Caco-2 (cell line): ENCODE results near the gene FRMD4A. TPM values are rescaled to one million over a fixed set of nuclear protein-coding genes. Genes with fewer than 3 reads are reported as not detected.

Source experiments
- BruUV-seq: library from RNA; stranded (reverse); fragments of 400-500 nt; replicated peaks from 2 replicates; lab custom pipeline; 2021; lab: Mats Ljungman, UMichigan
- CTCF ChIA-PET: fragments of 300-600 bp; sonication (Branson Sonifier 250); formaldehyde crosslinking; loops from one replicate; lab custom pipeline; 2022; ENCODE audit warnings: antibody characterized with exemption; lab: Charles Lee
- POLR2A ChIA-PET: fragments of 300-600 bp; sonication (Branson Sonifier 250); formaldehyde crosslinking; loops from one replicate; lab custom pipeline; 2022; ENCODE audit warnings: antibody characterized with exemption; lab: Charles Lee
- DNase-seq, 2 experiments: peaks; one replicate each; pipeline versions ENCODE4 v3.0.0 to v3.0.0-alpha.2; 2020 to 2022
- H3K27me3 ChIP-seq: replicated peaks from 2 replicates; pipeline ENCODE4 v1.6.0; 2011; ENCODE audit warnings: low read length; ENCODE audit not compliant: control insufficient read depth, insufficient read depth
- H3K36me3 ChIP-seq: 2 replicates; pipeline ENCODE4 v1.5.1; 2011; ENCODE audit warnings: low read length; ENCODE audit not compliant: control insufficient read depth, insufficient read depth
- H3K4me1 ChIP-seq: fragments of 250-450 bp; sonication (Bioruptor Pico); 2 replicates; pipeline ENCODE4 v1.5.1; 2020; ENCODE audit warnings: mild to moderate bottlenecking
- H3K4me3 ChIP-seq: 2 replicates; pipeline ENCODE4 v1.5.1; 2011; ENCODE audit warnings: low read depth, mild to moderate bottlenecking, control low read depth, low read length
- H3K9me3 ChIP-seq: fragments of 250-450 bp; sonication (Bioruptor Pico); 2 replicates; pipeline ENCODE4 v1.5.1; 2020; ENCODE audit warnings: mild to moderate bottlenecking, moderate library complexity
- H3K27ac Mint-ChIP-seq: one replicate; pipeline ENCODE4 v1.8.0; 2022; ENCODE audit warnings: mixed read lengths; ENCODE audit not compliant: unreplicated experiment
- H3K27me3 Mint-ChIP-seq: one replicate; pipeline ENCODE4 v1.8.0; 2022; ENCODE audit warnings: mixed read lengths; ENCODE audit not compliant: insufficient read depth, unreplicated experiment
- H3K36me3 Mint-ChIP-seq: one replicate; pipeline ENCODE4 v1.8.0; 2022; ENCODE audit warnings: mild to moderate bottlenecking, mixed read lengths; ENCODE audit not compliant: insufficient read depth, unreplicated experiment
- H3K4me1 Mint-ChIP-seq: one replicate; pipeline ENCODE4 v1.8.0; 2022; ENCODE audit warnings: low read depth, mixed read lengths; ENCODE audit not compliant: unreplicated experiment
- H3K4me3 Mint-ChIP-seq: one replicate; pipeline ENCODE4 v1.8.0; 2022; ENCODE audit warnings: mild to moderate bottlenecking, moderate library complexity, mixed read lengths; ENCODE audit not compliant: unreplicated experiment
- H3K9me3 Mint-ChIP-seq: one replicate; pipeline ENCODE4 v1.8.0; 2022; ENCODE audit warnings: mixed read lengths; ENCODE audit not compliant: unreplicated experiment
- CTCF ChIP-seq, 2 experiments: fragments of 200-600 bp in 1 of 2; IDR thresholded peaks; 1 replicate in 1 of 2; 2 replicates in 1 of 2; pipeline versions ENCODE4 v1.5.1 to v1.8.0; 2011 to 2022; ENCODE audit warnings: antibody characterized with exemption in 1 of 2, control low read depth in 1 of 2, inconsistent platforms in 1 of 2, low read depth in 1 of 2, low read length in 1 of 2, mild to moderate bottlenecking in 1 of 2, moderate library complexity in 1 of 2; ENCODE audit not compliant: insufficient read depth in 1 of 2, severe bottlenecking in 1 of 2, unreplicated experiment in 1 of 2
- intact Hi-C: fragments of 100-400 bp; cut with micrococcal nuclease; formaldehyde crosslinking; loops from one replicate; pipeline ENCODE4 v1.10.0; 2022; ENCODE audit not compliant: unreplicated experiment
- total RNA-seq: library from RNA; stranded (reverse); gene quantifications from 2 replicates; pipeline ENCODE4 v1.2.3, GENCODE V29; 2022

FRMD4A gene
- total RNA-seq, 1 experiment from 2014 or later = 52.1 TPM

- BruUV-seq = no TSS peak
- no peaks in the 10 kb centered on the region for H3K4me1 Mint-ChIP-seq
- Histone ChIP-seq H3K36me3 (no peaks in the 10 kb centered on the region), H3K4me1 (no peaks in the 10 kb centered on the region), H3K9me3 (0 out of 2 replicates have a peak, but pooled peaks cover 3% of the 10 kb centered on the region), H3K27me3 (no peaks in the 10 kb centered on the region), H3K4me3 (no peak overlapping the region)
- H3K36me3 Mint-ChIP-seq = no peaks in the 10 kb centered on the region
- no peak overlapping the region for H3K27ac Mint-ChIP-seq
- peaks cover 3% of the 10 kb centered on the region for H3K27me3 Mint-ChIP-seq
- no peak overlapping the region for H3K4me3 Mint-ChIP-seq
- H3K9me3 Mint-ChIP-seq = no peaks in the 10 kb centered on the region
- TF ChIP-seq CTCF (IDR thresholded peaks at IDR 0.05; ENCODE audit: insufficient read depth in 1 of 2, low read depth in 1 of 2, low read length in 1 of 2, severe bottlenecking in 1 of 2, unreplicated experiment in 1 of 2) = no peak
- no peak for DNase-seq
- intact Hi-C loops = no loop called here
- ChIA-PET POLR2A (no interaction called here), CTCF (no interaction called here)
These were observed 352.7 kb downstream of the FRMD4A start for GRCh38 chr10:13977861-13978532.

GRCh38 chr10:13973742-13974141 lies 357.0 kb downstream of the FRMD4A start:
- Mint-ChIP-seq H3K4me1 (no peaks in the 10 kb centered on the region), H3K27ac (no peak overlapping the region), H3K9me3 (no peaks in the 10 kb centered on the region), H3K36me3 (no peaks in the 10 kb centered on the region), H3K4me3 (no peak overlapping the region), H3K27me3 (peaks cover 3% of the 10 kb centered on the region)
- ChIA-PET POLR2A (no interaction called here), CTCF (interaction anchor here (0.9 kb wide), 1 partner anchor 12 kb away, joined by 4 read pairs; no protein-coding TSS in a partner anchor)
- no TSS peak for BruUV-seq
- Histone ChIP-seq H3K4me1 (no peaks in the 10 kb centered on the region), H3K36me3 (no peaks in the 10 kb centered on the region), H3K27me3 (no peaks in the 10 kb centered on the region), H3K9me3 (no peaks in the 10 kb centered on the region), H3K4me3 (no peak overlapping the region)
- DNase-seq = no peak
- intact Hi-C loops = no loop called here
- TF ChIP-seq CTCF (IDR thresholded peaks at IDR 0.05; ENCODE audit: insufficient read depth in 1 of 2, low read depth in 1 of 2, low read length in 1 of 2, severe bottlenecking in 1 of 2, unreplicated experiment in 1 of 2) = no peak

- DNase-seq = no peak
- intact Hi-C loops = no loop called here
- Mint-ChIP-seq H3K36me3 (no peaks in the 10 kb centered on the region), H3K9me3 (no peaks in the 10 kb centered on the region), H3K27me3 (peaks cover 2% of the 10 kb centered on the region), H3K4me1 (no peaks in the 10 kb centered on the region), H3K27ac (no peak overlapping the region), H3K4me3 (no peak overlapping the region)
- no peaks in the 10 kb centered on the region for H3K9me3 ChIP-seq
- ChIA-PET POLR2A (no interaction called here), CTCF (no interaction called here)
- no peaks in the 10 kb centered on the region for H3K36me3 ChIP-seq
- H3K4me1 ChIP-seq = no peaks in the 10 kb centered on the region
- TF ChIP-seq CTCF (IDR thresholded peaks at IDR 0.05; ENCODE audit: insufficient read depth in 1 of 2, low read depth in 1 of 2, low read length in 1 of 2, severe bottlenecking in 1 of 2, unreplicated experiment in 1 of 2) = no peak
- no TSS peak for BruUV-seq
- H3K27me3 ChIP-seq = no peaks in the 10 kb centered on the region
- no peak overlapping the region for H3K4me3 ChIP-seq
These were observed 358.1 kb downstream of the FRMD4A start for GRCh38 chr10:13972609-13973008.
